ENCODE measurements around the gene PSAP.

Gene PSAP

DNA sequence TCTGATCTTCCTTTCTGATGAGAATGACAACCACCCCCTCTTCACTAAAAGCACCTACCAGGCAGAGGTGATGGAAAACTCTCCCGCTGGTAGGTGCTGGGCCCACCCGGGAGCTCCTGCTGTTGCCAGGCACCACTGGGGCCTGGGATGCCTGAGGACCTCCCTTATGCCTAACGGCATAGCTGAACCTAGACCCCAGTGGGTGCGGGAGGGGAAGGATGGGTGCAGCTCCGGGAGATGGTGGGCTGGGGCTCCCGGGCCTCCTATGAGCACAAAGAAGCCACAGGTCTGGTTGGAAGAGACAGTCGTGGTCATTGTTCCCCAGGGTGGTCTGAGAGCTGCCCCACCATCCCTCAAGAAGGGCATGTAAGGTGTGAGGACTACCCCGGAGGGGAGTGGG is 62.1 kb downstream of the PSAP start:
- DNase-seq (ENCODE audit: low read depth, low spot score): no peak

- DNase-seq (ENCODE audit: low read depth, low spot score): no peak
Observed at GRCh38 chr10:71784679-71785272, 66.3 kb downstream of the PSAP start.

GRCh38 chr10:71783917-71784678 is 67.0 kb downstream of the PSAP start:
- DNase-seq (ENCODE audit: low read depth, low spot score): no peak

GRCh38 chr10:71782917-71783490 is 68.0 kb downstream of the PSAP start:
- no peak for DNase-seq (ENCODE audit: low read depth, low spot score)

DNA sequence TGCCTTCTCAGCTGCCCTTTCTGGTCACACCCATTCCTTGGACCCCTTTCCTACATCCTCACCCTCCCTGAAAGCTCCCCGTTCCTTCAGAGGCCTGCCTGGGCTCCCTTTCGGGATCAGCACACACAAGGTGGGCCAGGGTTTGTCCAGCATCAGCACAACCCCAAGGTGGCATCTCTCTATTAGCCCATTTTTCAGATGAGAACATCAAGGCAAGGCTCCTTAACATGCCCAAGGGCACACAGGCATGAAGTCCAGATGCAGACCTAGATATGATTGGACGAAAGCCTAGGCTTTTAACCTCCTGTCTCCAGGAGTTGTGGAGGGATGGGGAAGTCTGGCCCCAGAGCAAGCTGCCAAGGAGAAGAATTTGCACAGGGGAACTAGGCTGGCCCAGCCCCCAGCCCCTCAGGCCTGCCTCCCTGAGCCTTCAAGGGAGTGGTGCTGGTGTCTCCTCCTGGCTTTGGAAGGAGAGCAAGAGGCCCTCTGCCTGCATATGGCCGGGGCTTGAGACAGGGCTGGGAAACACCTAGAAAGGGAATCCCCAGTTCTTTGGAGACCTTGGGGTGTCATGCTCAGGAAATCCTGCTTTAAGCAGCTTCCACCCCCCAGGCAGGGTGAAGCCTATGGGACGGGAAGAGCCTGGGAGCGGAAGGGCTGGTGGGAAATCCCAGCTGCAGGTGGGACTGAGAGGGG is 68.7 kb downstream of the PSAP start:
- no peak for DNase-seq (ENCODE audit: low read depth, low spot score)

- DNase-seq (ENCODE audit: low read depth, low spot score): no peak
Observed at GRCh38 chr10:71780719-71781118, 70.3 kb downstream of the PSAP start.

DNA sequence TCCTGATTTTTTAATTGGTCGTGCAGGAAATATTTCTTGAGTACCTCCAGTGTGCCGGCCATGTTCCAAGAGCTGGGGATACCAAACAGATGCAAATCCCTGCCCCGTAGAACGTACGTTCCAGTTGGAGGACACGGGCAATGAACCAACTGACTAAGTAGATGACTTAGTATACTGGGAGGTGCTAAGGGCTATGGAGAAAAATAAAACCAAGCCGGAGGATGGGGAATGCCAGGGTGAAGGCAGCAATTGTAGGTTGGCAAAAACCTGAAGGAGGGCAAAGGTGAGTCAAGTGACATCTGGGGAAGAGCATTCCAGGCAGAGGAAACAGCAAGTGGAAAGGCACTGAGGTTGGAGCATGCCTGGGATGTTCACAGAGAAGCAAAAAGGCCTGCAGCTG is 70.9 kb downstream of the PSAP start:
- no peak for DNase-seq (ENCODE audit: low read depth, low spot score)

DNA sequence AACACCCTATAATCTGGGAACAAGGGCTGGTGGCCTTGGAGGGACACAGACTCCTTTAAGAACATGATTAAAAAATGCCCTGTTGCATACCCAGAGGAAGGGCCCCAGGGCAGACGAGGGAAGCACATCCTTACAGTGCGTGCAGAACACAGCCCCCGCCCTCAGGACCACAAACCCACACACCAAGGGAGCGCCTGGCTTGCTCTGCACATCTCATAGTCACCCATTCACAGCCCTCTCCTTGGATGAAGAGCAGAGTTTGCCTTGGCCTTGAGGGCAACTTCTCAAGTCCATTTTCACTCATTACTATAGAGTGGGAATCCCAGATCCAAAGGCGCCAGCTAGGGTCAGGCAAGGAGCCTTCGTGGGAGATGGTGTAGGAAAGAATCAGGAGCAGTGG is 71.4 kb downstream of the PSAP start:
- no peak for DNase-seq (ENCODE audit: low read depth, low spot score)

DNA sequence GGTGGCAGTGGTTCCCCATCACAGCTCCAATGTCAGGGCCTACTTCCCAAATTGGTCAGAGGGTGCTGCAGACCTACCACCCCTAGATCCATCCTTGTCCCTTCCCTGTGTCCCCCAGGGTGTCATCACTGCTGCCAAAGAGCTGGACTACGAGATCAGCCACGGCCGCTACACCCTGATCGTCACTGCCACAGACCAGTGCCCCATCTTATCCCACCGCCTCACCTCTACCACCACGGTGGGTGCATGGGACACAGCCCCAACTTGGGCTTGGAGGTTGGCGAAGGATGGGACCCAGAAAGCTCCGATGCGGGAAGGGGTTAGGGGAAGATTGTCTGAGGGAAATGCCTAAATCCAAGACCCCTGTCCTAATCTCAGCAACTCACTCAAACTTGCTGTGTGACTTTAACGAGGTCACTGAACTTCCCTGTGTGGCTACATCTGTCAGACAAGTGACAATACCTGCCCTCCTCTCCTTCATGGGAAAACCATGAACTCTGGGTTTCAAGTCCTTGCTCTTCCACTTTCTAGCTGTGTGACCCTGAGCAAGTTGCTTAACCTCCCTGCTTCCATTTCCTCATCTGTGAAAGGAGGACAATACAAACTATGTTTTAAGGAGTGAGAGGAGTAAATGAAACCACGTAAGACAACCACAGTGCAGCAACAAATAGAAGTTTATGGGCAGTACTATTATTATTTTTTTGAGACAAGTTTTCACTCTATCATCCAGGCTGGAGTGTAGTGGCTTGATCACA is 72.8 kb downstream of the PSAP start:
- no peak for DNase-seq (ENCODE audit: low read depth, low spot score)

DNA sequence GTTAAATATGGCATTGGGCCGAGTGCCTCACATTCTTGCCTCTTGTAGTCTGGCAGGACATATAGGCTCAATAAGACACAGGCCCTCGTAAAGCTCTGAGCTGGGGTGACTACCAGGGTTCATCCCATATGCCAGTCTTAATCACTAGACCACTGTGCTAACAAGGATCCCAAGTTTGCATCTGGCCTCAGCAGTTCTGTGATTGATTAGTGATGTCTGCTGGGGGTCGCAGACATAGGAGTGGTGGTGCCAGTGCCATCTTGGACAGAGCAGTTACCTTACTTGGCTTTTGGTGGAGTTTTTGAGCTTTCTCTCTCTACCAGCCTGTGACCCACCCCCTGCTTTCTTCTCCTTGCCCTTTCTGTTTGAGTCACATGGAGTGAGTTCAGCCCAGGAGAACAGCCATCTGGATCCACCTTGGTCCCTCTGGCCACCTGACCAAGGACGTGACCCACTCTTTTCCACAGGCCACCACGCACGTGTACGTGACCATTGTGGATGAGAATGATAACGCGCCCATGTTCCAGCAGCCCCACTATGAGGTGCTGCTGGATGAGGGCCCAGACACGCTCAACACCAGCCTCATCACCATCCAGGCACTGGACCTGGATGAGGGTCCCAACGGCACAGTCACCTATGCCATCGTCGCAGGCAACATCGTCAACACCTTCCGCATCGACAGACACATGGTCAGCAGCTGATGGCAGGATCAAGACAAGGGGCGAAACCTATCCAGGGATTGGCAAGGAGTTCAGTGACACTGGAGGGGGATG is 73.7 kb downstream of the PSAP start:
- no peak for DNase-seq (ENCODE audit: low read depth, low spot score)

DNA sequence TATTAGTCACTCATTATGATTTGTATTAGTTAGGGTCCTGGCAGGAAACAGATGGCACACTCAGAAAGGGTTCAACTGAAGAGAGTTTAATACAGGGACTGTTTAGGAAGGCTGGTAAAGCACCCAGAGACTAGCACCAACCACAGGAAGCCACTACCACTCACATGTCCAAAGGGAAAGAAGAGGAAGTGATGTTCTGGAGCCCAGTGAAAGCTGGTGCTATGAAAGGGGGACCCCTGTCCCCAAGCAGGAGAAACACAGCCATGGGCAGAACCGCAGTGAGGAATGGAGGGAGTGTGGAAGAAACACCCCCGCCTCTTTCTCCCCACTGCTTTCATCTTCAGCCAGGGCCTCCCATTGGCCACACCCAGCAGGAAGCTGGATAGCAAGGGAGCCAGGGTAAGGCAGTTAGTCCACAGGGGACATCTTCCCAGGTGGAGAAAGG is 74.5 kb downstream of the PSAP start:
- no peak for DNase-seq (ENCODE audit: low read depth, low spot score)

DNA sequence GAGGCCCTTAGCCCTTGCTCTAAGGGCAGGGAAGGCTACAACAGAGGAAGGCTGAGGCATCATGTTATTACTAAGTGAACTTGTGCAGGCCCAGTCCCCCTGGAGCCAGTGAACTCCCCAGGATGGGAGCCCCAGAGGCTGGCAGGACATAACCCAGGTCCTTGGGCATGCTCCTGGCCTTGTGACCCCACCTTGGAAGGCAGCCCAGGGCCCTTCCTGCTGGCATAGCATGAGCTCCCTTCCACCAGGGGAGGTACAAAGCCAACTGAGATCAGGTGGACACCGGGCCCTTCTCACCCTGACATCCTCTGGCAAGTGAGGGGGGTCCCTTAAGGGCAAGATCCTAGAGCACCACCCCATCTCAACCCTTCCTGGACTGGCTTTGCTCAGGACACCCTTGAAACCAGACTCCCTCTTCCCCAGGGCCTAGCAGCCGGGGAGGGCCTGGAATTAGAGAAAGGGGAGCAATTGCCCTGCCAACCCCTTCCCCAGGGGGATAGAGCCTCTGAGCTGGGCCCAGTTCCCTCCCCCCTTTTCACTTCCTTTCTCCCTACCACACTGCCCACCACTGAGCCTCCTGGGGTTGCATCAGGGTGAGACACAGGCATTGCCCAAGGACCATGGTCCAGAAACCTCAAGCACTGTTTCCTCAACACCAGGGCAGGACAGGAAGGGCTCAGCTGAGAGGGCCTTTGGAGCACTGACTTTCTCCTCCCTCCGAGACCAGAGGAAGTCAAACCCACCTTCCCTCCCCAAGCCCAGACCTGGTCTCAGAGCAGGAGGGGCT is 75.9 kb downstream of the PSAP start:
- no peak for DNase-seq (ENCODE audit: low read depth, low spot score)

GRCh38 chr10:71773221-71773971 is 77.7 kb downstream of the PSAP start, which contains the start of gene VSIR:
Gene VSIR (minus strand): TSS chr10:71773520. CDS start chr10:71773439, 81 bp downstream.
- DNase-seq (ENCODE audit: low read depth, low spot score): no peak

- no peak for DNase-seq (ENCODE audit: low read depth, low spot score)
Observed at GRCh38 chr10:71772832-71773220, 78.2 kb downstream of the PSAP start.

DNA sequence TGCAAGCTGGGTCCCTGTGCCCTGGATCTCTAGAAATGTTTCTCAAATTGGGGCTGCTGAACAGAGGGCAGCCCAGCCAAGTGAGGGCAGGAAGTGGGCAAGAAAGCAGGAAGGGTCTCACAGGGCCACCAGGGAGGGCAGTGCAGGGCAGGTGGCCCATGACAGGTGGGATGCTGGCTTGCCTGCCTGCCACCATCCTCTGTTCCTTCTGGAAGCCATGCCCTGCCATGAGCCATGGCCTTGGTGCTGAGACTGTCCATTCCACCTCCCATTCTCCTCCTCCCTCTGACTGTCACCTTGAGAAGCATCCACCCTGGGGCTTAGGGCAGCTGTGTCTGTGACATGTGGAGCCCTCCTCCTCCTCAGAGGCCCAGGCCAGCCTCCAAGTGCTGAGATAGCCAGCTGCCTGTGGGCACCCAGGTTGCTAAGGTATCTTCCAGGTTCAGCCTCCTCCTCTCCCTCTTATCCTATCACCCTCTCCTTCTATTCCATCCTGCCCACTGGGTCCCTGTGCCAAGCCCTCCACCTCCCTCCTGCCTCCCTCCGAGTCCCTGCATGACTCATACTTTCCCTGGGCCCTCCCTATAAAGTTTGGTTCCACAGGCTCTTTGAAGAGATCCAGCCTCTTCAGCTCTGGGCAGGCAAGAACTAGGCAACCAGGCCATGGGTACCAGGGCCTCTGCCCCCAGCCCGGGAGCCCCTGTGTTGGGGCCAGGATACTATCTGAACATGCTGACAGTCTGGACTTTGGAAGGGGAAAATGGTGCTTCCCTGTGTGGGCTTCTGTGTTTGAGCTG is 79.0 kb downstream of the PSAP start:
- no peak for DNase-seq (ENCODE audit: low read depth, low spot score)

- DNase-seq (ENCODE audit: low read depth, low spot score): no peak
Observed at GRCh38 chr10:71771204-71771603, 79.8 kb downstream of the PSAP start.

- no peak for DNase-seq (ENCODE audit: low read depth, low spot score)
Observed at GRCh38 chr10:71770789-71771188, 80.3 kb downstream of the PSAP start.

DNA sequence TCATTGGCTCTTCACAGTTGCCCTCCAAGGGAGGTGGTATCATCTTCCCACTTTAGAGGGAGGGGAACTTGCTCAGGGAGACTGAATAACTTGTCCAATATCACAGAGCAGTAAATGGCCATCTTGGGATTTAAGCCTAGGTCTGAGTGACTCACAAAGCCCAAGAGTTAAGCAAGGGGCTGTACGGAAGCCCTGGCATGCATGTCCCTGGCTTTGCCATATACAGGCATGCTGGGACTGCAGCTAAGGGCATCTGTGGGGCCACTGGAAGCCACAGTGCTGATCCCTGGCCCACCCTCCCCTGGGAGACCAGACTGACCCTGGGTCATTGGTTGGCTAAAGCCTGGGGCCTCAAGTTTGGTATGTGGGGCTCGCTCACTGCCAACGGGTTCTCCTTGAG is 80.8 kb downstream of the PSAP start:
- DNase-seq (ENCODE audit: low read depth, low spot score): no peak

Data from smooth muscle cell of the brain vasculature (primary cell).